Neural cell (in vitro differentiated cells): Measurements from ENCODE around the gene DTNBP1. TPM values are rescaled to one million over a fixed set of nuclear protein-coding genes. Genes with fewer than 3 reads are reported as not detected.

Source experiments
- H2AFZ ChIP-seq: fragments of 200-600, 300-800 bp; sonication (generic), shearing (Covaris generic); 2 replicates; pipeline ENCODE4 v1.6.0; 2014; ENCODE audit warnings: low read depth, mild to moderate bottlenecking, antibody characterized with exemption, low read length, moderate library complexity
- H3F3A ChIP-seq: fragments of 200-600 bp; shearing (Covaris generic); 2 replicates; pipeline ENCODE4 v1.6.1; 2016; ENCODE audit warnings: mild to moderate bottlenecking, moderate library complexity, mixed read lengths, antibody characterized with exemption, low read length; ENCODE audit not compliant: insufficient read depth, poor library complexity, severe bottlenecking
- H3K27ac ChIP-seq: fragments of 200-600, 300-800 bp; sonication (generic), shearing (Covaris generic); 2 replicates; pipeline ENCODE4 v1.5.1; 2014; ENCODE audit warnings: mild to moderate bottlenecking, low read length, moderate library complexity
- H3K27me3 ChIP-seq: fragments of 300-800, 200-600 bp; sonication (generic), shearing (Covaris generic); 2 replicates; pipeline ENCODE4 v1.6.0; 2014; ENCODE audit warnings: mild to moderate bottlenecking, low read depth, low read length, moderate library complexity; ENCODE audit not compliant: insufficient read depth
- H3K36me3 ChIP-seq: fragments of 300-800, 200-600 bp; sonication (generic), shearing (Covaris generic); 2 replicates; pipeline ENCODE4 v1.5.1; 2014; ENCODE audit warnings: mild to moderate bottlenecking, antibody characterized with exemption, low read length, moderate library complexity; ENCODE audit not compliant: insufficient read depth
- H3K4me2 ChIP-seq: fragments of 300-800, 200-600 bp; sonication (generic), shearing (Covaris generic); 2 replicates; pipeline ENCODE4 v1.6.0; 2014; ENCODE audit warnings: mild to moderate bottlenecking, low read length
- H3K4me3 ChIP-seq: fragments of 300-800, 200-600 bp; sonication (generic), shearing (Covaris generic); 2 replicates; pipeline ENCODE4 v1.5.1; 2014; ENCODE audit warnings: mild to moderate bottlenecking, low read length, moderate library complexity
- H3K79me2 ChIP-seq: fragments of 200-600 bp; shearing (Covaris generic); replicated peaks from 2 replicates; pipeline ENCODE4 v1.6.0; 2014; ENCODE audit warnings: mild to moderate bottlenecking, low read length, moderate library complexity; ENCODE audit not compliant: insufficient read depth
- H3K9ac ChIP-seq: fragments of 300-800, 200-600 bp; sonication (generic), shearing (Covaris generic); 2 replicates; pipeline ENCODE4 v1.6.1; 2016; ENCODE audit warnings: mild to moderate bottlenecking, low read length, mixed read lengths
- H3K9me2 ChIP-seq: fragments of 200-600 bp; shearing (Covaris generic); 2 replicates; pipeline ENCODE4 v1.6.1; 2016; ENCODE audit warnings: mild to moderate bottlenecking, low read length, mixed read lengths; ENCODE audit not compliant: insufficient read depth
- H3K9me3 ChIP-seq: fragments of 200-600, 300-800 bp; sonication (generic), shearing (Covaris generic); 2 replicates; pipeline ENCODE4 v1.6.1; 2016; ENCODE audit warnings: mild to moderate bottlenecking, mixed run types, low read length, moderate library complexity, mixed read lengths
- H4K20me1 ChIP-seq: fragments of 200-600 bp; shearing (Covaris generic); 2 replicates; pipeline ENCODE4 v1.6.1; 2016; ENCODE audit warnings: mild to moderate bottlenecking, mixed run types; ENCODE audit not compliant: insufficient read depth
- CTCF ChIP-seq: fragments of 450-650 bp; IDR thresholded peaks from 2 replicates; pipeline ENCODE4 v1.5.1; 2014; ENCODE audit warnings: antibody characterized with exemption, mild to moderate bottlenecking, moderate library complexity; ENCODE audit not compliant: poor library complexity, severe bottlenecking
- EP300 ChIP-seq: fragments of 450-650 bp; conservative IDR thresholded peaks from 2 replicates; pipeline ENCODE4 v1.6.1; 2014; ENCODE audit warnings: antibody characterized with exemption, mild to moderate bottlenecking, moderate library complexity; ENCODE audit not compliant: poor library complexity, severe bottlenecking
- EZH2 ChIP-seq: fragments of 200-600, 300-800 bp; shearing (Covaris generic), sonication (generic); IDR thresholded peaks from 2 replicates; pipeline ENCODE4 v1.6.1; 2014; ENCODE audit warnings: antibody characterized with exemption, low read length, borderline replicate concordance, mild to moderate bottlenecking; ENCODE audit not compliant: insufficient read depth, poor library complexity, severe bottlenecking
- MXI1 ChIP-seq: fragments of 450-650 bp; conservative IDR thresholded peaks from 2 replicates; pipeline ENCODE4 v1.6.1; 2014; ENCODE audit warnings: antibody characterized with exemption, mild to moderate bottlenecking; ENCODE audit not compliant: poor library complexity, severe bottlenecking
- POLR2AphosphoS5 ChIP-seq: IDR thresholded peaks from 2 replicates; pipeline ENCODE4 v1.6.1; 2012
- RAD21 ChIP-seq: fragments of 450-650 bp; conservative IDR thresholded peaks from 2 replicates; pipeline ENCODE4 v1.6.1; 2014; ENCODE audit warnings: antibody characterized with exemption, mild to moderate bottlenecking, moderate library complexity
- SMC3 ChIP-seq: fragments of 450-650 bp; conservative IDR thresholded peaks from 2 replicates; pipeline ENCODE4 v1.6.1; 2014; ENCODE audit warnings: antibody characterized with exemption, mild to moderate bottlenecking, moderate library complexity; ENCODE audit not compliant: poor library complexity
- TAF1 ChIP-seq: IDR thresholded peaks from 2 replicates; pipeline ENCODE4 v1.6.1; 2012; ENCODE audit warnings: low read depth
- polyA plus RNA-seq: library from polyadenylated mRNA; depleted of rRNA; stranded (reverse); fragments of >200 nt; gene quantifications from 2 replicates; pipeline ENCODE4 v1.2.3, GENCODE V29; 2014
- TF ChIP-seq, protein P1 (sequence below): IDR thresholded peaks from 2 replicates; pipeline ENCODE4 v1.6.1; 2012; ENCODE audit warnings: borderline replicate concordance

DTNBP1 gene
- polyA plus RNA-seq, 1 donor from 2014 or later = 22.6 TPM

GRCh38 chr6:15519681-15520080 is 143.1 kb downstream of the DTNBP1 start:
- Histone ChIP-seq H3K9me3 (no peaks in the 10 kb centered on the region), H4K20me1 (no peaks in the 10 kb centered on the region), H2AFZ (no peak overlapping the region), H3K27me3 (no peaks in the 10 kb centered on the region), H3K4me3 (no peak overlapping the region), H3K36me3 (peaks cover 7% of the 10 kb centered on the region), H3K9me2 (no peaks in the 10 kb centered on the region), H3K79me2 (no peaks in the 10 kb centered on the region), H3F3A (no peaks in the 10 kb centered on the region), H3K27ac (no peak overlapping the region), H3K9ac (no peak overlapping the region), H3K4me2 (no peak overlapping the region)
- TF ChIP-seq TAF1 = no peak
- no peak for TF ChIP-seq MXI1
- no peak for TF ChIP-seq CTCF
- TF ChIP-seq RAD21 = no peak
- TF ChIP-seq EP300 = no peak
- TF ChIP-seq POLR2AphosphoS5 = no peak
- TF ChIP-seq EZH2 = no peak
- TF ChIP-seq SMC3 = no peak
- TF ChIP-seq, protein P1, sequence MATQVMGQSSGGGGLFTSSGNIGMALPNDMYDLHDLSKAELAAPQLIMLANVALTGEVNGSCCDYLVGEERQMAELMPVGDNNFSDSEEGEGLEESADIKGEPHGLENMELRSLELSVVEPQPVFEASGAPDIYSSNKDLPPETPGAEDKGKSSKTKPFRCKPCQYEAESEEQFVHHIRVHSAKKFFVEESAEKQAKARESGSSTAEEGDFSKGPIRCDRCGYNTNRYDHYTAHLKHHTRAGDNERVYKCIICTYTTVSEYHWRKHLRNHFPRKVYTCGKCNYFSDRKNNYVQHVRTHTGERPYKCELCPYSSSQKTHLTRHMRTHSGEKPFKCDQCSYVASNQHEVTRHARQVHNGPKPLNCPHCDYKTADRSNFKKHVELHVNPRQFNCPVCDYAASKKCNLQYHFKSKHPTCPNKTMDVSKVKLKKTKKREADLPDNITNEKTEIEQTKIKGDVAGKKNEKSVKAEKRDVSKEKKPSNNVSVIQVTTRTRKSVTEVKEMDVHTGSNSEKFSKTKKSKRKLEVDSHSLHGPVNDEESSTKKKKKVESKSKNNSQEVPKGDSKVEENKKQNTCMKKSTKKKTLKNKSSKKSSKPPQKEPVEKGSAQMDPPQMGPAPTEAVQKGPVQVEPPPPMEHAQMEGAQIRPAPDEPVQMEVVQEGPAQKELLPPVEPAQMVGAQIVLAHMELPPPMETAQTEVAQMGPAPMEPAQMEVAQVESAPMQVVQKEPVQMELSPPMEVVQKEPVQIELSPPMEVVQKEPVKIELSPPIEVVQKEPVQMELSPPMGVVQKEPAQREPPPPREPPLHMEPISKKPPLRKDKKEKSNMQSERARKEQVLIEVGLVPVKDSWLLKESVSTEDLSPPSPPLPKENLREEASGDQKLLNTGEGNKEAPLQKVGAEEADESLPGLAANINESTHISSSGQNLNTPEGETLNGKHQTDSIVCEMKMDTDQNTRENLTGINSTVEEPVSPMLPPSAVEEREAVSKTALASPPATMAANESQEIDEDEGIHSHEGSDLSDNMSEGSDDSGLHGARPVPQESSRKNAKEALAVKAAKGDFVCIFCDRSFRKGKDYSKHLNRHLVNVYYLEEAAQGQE = no peak

DNA sequence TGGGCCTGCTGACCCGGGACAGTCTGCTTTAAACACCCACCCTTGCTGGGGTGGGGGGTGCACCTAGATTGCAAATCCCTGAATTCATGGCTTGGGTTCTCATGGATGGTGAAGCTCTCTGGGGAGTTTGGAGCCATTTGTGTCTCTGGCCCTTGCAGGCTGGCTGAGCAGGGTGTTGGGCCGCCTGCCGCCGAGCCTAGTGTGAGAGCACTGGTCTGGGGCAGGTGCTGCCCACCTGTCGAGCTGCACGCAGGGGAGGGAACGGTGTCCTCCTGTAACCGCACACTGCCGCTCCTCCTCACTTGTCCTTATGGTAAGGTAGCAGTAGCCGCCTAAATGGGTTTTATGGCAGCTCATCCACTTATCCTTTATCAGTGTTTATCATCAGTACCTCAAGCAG is 143.9 kb downstream of the DTNBP1 start:
- H4K20me1 ChIP-seq = no peaks in the 10 kb centered on the region
- H3K27me3 ChIP-seq = no peaks in the 10 kb centered on the region
- no peaks in the 10 kb centered on the region for H3K9me2 ChIP-seq
- no peak overlapping the region for H3K27ac ChIP-seq
- H3F3A ChIP-seq = no peaks in the 10 kb centered on the region
- H3K79me2 ChIP-seq = no peaks in the 10 kb centered on the region
- no peak overlapping the region for H3K9ac ChIP-seq
- no peak overlapping the region for H2AFZ ChIP-seq
- H3K36me3 ChIP-seq = peaks cover under 1% of the 10 kb centered on the region
- no peak overlapping the region for H3K4me3 ChIP-seq
- no peak overlapping the region for H3K4me2 ChIP-seq
- no peak for TF ChIP-seq MXI1
- TF ChIP-seq SMC3 = no peak
- no peak for TF ChIP-seq POLR2AphosphoS5
- TF ChIP-seq, protein P1 = no peak
- TF ChIP-seq CTCF = no peak
- no peak for TF ChIP-seq EP300
- TF ChIP-seq EZH2 = no peak
- no peak for TF ChIP-seq TAF1
- no peak for TF ChIP-seq RAD21
- no peaks in the 10 kb centered on the region for H3K9me3 ChIP-seq
